Panc1 (cell line): Measurements from ENCODE around the gene ZW10. TPM values are rescaled to one million over a fixed set of nuclear protein-coding genes. Genes with fewer than 3 reads are reported as not detected.

Experiments used
- ATAC-seq: fragments of 200-7000 bp; cut with Tn5 transposase; 2 replicates; pipeline ENCODE4 v1.9.1; 2020; ENCODE audit warnings: mild to moderate bottlenecking, moderate library complexity
- BruUV-seq: library from RNA; stranded (reverse); fragments of 400-500 nt; replicated peaks from 2 replicates; lab custom pipeline; 2021; lab: Mats Ljungman, UMichigan
- CTCF ChIA-PET: fragments of 300-600 bp; sonication (Branson Sonifier 250); formaldehyde crosslinking; loops from one replicate; lab custom pipeline; 2022; ENCODE audit warnings: antibody characterized with exemption; lab: Charles Lee
- POLR2A ChIA-PET: fragments of 300-600 bp; sonication (Branson Sonifier 250); formaldehyde crosslinking; loops from one replicate; lab custom pipeline; 2022; ENCODE audit warnings: antibody characterized with exemption; lab: Charles Lee
- DNase-seq: peaks from one replicate; pipeline ENCODE4 v3.0.0-alpha.2; 2010; ENCODE audit warnings: low read depth, low spot score
- H3K27ac ChIP-seq: 2 replicates; pipeline ENCODE4 v1.5.1; 2011; ENCODE audit warnings: mild to moderate bottlenecking, low read length, inconsistent platforms
- H3K27me3 ChIP-seq: fragments of 200-500 bp; sonication (Bioruptor generic); 2 replicates; pipeline ENCODE4 v1.6.0; 2014; ENCODE audit warnings: low read length, inconsistent platforms; ENCODE audit not compliant: control insufficient read depth, insufficient read depth
- H3K36me3 ChIP-seq: fragments of 200-500 bp; sonication (Bioruptor generic); 2 replicates; pipeline ENCODE4 v1.5.1; 2014; ENCODE audit warnings: inconsistent platforms, mild to moderate bottlenecking, low read length, moderate library complexity; ENCODE audit not compliant: control insufficient read depth, insufficient read depth
- H3K4me1 ChIP-seq: 2 replicates; pipeline ENCODE4 v1.5.1; 2011; ENCODE audit warnings: inconsistent platforms, mild to moderate bottlenecking, low read length, moderate library complexity; ENCODE audit not compliant: control insufficient read depth, insufficient read depth
- H3K4me3 ChIP-seq, 2 experiments: 2 replicates each; pipeline ENCODE4 v1.5.1; 2011 to 2012; ENCODE audit warnings: low read depth in 2 of 2, low read length in 2 of 2, mild to moderate bottlenecking in 2 of 2, inconsistent platforms in 1 of 2, moderate library complexity in 1 of 2
- H3K9me3 ChIP-seq: fragments of 200-500 bp; sonication (Bioruptor generic); 2 replicates; pipeline ENCODE4 v1.5.1; 2014; ENCODE audit warnings: low read depth, mild to moderate bottlenecking, inconsistent platforms, low read length, moderate library complexity; ENCODE audit not compliant: control insufficient read depth, insufficient read depth
- CTCF ChIP-seq: fragments of 450-650 bp; IDR thresholded peaks from 2 replicates; pipeline ENCODE4 v1.5.1; 2017; ENCODE audit warnings: mild to moderate bottlenecking
- POLR2AphosphoS5 ChIP-seq: IDR thresholded peaks from 2 replicates; pipeline ENCODE4 v1.6.1; 2012; ENCODE audit warnings: mild to moderate bottlenecking, low read depth, low read length, moderate library complexity
- SIN3A ChIP-seq: IDR thresholded peaks from 2 replicates; pipeline ENCODE4 v1.6.1; 2012; ENCODE audit warnings: low read depth, mild to moderate bottlenecking, low read length, moderate library complexity, borderline replicate concordance; ENCODE audit not compliant: insufficient read depth
- TCF7L2 ChIP-seq: IDR thresholded peaks from 2 replicates; pipeline ENCODE4 v1.6.1; 2011; ENCODE audit warnings: mild to moderate bottlenecking, low read depth, low read length, inconsistent platforms
- in situ Hi-C: cut with HindIII; loops from 2 replicates; pipeline ENCODE4 v1.10.0; 2016; ENCODE audit warnings: low sequenced_read_pairs, low pct_unique_long_range_greater_than_20kb
- intact Hi-C: fragments of 100-400 bp; cut with micrococcal nuclease; formaldehyde crosslinking; loops from one replicate; pipeline ENCODE4 v1.10.0; 2022; ENCODE audit not compliant: unreplicated experiment
- total RNA-seq: library from RNA; stranded (reverse); gene quantifications from one replicate; pipeline ENCODE4 v1.2.1, GENCODE V29; 2021; ENCODE audit not compliant: unreplicated experiment
- TF ChIP-seq, protein P1 (sequence below), 2 experiments: IDR thresholded peaks; 2 replicates each; pipeline ENCODE4 v1.6.1; 2011 to 2012; ENCODE audit warnings: low read depth in 2 of 2, control low read depth in 1 of 2, low read length in 1 of 2, mild to moderate bottlenecking in 1 of 2, moderate library complexity in 1 of 2; ENCODE audit not compliant: insufficient read depth in 1 of 2

ZW10 gene
- total RNA-seq, 1 experiment from 2014 or later: 31.5 TPM

GRCh38 chr11:113736323-113736722 lies 37.2 kb downstream of the ZW10 start:
- no peak for ATAC-seq
- H3K36me3 ChIP-seq: peaks cover 47% of the 10 kb centered on the region
- TF ChIP-seq TCF7L2 (no peak), SIN3A (no peak), CTCF (no peak), POLR2AphosphoS5 (no peak)
- TF ChIP-seq, protein P1, sequence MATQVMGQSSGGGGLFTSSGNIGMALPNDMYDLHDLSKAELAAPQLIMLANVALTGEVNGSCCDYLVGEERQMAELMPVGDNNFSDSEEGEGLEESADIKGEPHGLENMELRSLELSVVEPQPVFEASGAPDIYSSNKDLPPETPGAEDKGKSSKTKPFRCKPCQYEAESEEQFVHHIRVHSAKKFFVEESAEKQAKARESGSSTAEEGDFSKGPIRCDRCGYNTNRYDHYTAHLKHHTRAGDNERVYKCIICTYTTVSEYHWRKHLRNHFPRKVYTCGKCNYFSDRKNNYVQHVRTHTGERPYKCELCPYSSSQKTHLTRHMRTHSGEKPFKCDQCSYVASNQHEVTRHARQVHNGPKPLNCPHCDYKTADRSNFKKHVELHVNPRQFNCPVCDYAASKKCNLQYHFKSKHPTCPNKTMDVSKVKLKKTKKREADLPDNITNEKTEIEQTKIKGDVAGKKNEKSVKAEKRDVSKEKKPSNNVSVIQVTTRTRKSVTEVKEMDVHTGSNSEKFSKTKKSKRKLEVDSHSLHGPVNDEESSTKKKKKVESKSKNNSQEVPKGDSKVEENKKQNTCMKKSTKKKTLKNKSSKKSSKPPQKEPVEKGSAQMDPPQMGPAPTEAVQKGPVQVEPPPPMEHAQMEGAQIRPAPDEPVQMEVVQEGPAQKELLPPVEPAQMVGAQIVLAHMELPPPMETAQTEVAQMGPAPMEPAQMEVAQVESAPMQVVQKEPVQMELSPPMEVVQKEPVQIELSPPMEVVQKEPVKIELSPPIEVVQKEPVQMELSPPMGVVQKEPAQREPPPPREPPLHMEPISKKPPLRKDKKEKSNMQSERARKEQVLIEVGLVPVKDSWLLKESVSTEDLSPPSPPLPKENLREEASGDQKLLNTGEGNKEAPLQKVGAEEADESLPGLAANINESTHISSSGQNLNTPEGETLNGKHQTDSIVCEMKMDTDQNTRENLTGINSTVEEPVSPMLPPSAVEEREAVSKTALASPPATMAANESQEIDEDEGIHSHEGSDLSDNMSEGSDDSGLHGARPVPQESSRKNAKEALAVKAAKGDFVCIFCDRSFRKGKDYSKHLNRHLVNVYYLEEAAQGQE (IDR thresholded peaks at IDR 0.05; ENCODE audit: insufficient read depth in 1 of 2, low read depth in 2 of 2, low read length in 1 of 2): no peak
- no peaks in the 10 kb centered on the region for H3K9me3 ChIP-seq
- H3K4me3 ChIP-seq: no peak overlapping the region
- no peak for DNase-seq
- POLR2A ChIA-PET: no interaction called here
- BruUV-seq: no TSS peak
- intact Hi-C loops (no loop called here), in situ Hi-C loops (no loop called here)
- no peaks in the 10 kb centered on the region for H3K4me1 ChIP-seq
- CTCF ChIA-PET: no interaction called here
- no peaks in the 10 kb centered on the region for H3K27me3 ChIP-seq
- H3K27ac ChIP-seq: no peak overlapping the region

DNA sequence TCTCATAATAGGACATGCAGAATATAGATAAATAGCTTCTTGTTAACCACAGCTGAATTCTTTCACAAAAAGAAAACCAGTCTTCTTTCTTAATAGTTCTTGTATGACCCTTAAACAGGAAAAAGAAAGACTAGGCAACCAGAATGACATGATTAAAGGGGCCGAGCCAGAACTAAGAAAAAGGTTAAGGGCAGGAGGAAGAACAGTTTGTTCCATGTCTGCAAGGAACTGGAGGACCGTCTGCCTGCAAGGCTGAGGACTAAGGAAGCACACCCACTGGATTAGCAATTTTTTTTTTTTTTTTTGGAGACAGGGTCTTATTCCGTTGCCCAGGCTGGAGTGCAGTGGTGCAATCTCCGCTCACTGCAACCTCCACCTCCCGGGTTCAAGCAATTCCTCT lies 41.4 kb downstream of the ZW10 start:
- POLR2A ChIA-PET: no interaction called here
- no peak overlapping the region for H3K4me3 ChIP-seq
- H3K9me3 ChIP-seq: no peaks in the 10 kb centered on the region
- in situ Hi-C loops: no loop called here
- H3K4me1 ChIP-seq: peaks cover 6% of the 10 kb centered on the region; the same call in 1 of the 2 replicates
- DNase-seq (no peak), ATAC-seq (no peak)
- no peak overlapping the region for H3K27ac ChIP-seq
- no TSS peak for BruUV-seq
- H3K27me3 ChIP-seq: no peaks in the 10 kb centered on the region
- H3K36me3 ChIP-seq: peaks cover 21% of the 10 kb centered on the region
- intact Hi-C loops: loop anchor here (5.0 kb wide), 1 partner anchor 200 kb away; no protein-coding TSS in a partner anchor
- CTCF ChIA-PET: no interaction called here
- no peak for TF ChIP-seq TCF7L2
- TF ChIP-seq POLR2AphosphoS5: no peak
- TF ChIP-seq SIN3A: no peak
- TF ChIP-seq, protein P1 (IDR thresholded peaks at IDR 0.05; ENCODE audit: insufficient read depth in 1 of 2, low read depth in 2 of 2, low read length in 1 of 2): no peak
- TF ChIP-seq CTCF: no peak
